AG08395 (cell line): ENCODE results near the gene LCE3A.
"Not testable (repeated sequence)": the region's sequence is repeated elsewhere in the genome, so short reads cannot be mapped to it uniquely, and the experiment has no call there.

Experiments
- DNase-seq: peaks from one replicate; pipeline ENCODE4 v3.0.0; 2012; ENCODE audit warnings: mixed read lengths, low spot score

The LCE3A gene, protein sequence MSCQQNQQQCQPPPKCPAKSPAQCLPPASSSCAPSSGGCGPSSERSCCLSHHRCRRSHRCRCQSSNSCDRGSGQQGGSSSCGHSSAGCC

DNA sequence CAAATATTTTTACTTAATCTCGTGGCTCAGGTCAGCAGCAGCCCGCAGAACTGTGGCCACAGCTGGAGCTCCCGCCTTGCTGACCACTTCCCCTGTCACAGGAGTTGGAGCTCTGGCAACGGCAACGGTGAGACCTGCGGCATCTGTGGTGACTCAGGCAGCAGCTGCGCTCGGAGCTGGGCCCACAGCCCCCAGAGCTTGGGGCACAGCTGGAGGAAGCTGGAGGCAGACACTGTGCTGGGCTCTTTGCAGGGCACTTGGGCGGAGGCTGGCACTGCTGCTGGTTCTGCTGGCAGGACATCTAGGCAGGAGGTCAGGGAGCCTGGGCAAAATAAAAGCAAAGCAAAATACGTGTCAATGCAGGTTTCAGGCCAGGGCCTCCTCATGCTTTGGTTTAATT lies at the start of gene LCE3A:
TSS of gene LCE3A (minus strand) at position 301 of the 400 bp plus-strand sequence. CDS start at position 301, 0 bp downstream.
- DNase-seq: no peak

DNA sequence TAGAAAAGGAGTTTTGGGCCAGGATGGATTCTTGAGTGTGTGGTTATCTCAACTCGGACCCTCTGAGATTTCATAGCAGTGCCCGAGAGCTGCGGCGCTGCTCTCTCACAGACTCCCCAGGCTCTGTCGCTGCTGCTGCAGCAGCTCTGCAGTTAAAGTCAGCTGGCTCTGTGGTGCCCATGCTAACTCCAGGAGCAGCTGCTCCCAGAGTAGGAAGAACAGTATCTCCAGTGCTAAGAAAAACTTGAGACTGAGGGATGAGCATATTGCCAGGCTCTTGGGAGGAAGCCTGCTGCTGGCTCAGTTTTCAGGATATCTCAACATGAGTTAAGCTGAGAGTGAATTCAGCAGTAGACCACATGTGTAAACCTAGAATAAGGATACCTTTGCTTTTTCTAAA lies 44.7 kb upstream of the LCE3A start:
- DNase-seq: no peak

DNA sequence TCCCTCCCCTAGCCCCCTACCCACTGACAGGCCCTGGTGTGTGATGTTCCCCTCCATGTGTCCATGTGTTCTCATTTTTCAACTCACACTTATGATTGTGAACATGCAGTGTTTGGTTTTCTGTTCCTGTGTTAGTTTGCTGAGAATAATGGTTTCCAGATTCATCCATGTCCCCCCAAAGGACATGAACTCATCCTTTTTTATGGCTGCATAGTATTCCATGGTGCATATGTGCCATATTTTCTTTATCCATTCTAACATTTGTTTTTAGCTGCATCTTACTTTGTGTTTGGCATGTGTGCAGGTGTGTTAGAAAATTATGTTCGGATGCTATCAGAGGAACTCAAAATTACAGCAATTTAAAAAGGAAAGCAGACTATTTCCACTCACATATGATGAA lies 43.3 kb upstream of the LCE3A start:
- DNase-seq: not testable (repeated sequence)

DNA sequence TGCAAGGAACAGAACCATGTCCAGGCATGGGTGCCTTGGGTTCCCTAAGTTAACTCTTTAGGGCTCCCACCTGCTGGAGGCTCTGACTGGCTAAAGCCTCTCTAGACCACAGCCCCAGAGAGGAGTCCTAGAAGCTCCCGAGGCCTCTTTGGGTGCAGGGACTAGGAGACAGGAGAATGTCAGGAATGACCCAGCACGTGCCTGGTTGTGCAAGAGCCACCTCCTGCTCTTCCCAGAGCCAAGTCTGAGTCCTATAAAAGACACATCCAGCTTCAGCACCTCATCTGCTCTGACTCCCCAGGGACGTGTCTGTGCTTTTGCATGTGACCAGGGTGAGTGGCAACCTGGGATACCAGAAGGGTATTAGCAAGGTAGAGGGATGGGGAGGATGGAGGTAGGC lies 40.2 kb upstream of the LCE3A start, which contains the start of gene LCE2D:
TSS of gene LCE2D (plus strand) at position 283 of the 400 bp plus-strand sequence. CDS start 726 bp downstream, outside the sequence.
- DNase-seq: no peak

DNA sequence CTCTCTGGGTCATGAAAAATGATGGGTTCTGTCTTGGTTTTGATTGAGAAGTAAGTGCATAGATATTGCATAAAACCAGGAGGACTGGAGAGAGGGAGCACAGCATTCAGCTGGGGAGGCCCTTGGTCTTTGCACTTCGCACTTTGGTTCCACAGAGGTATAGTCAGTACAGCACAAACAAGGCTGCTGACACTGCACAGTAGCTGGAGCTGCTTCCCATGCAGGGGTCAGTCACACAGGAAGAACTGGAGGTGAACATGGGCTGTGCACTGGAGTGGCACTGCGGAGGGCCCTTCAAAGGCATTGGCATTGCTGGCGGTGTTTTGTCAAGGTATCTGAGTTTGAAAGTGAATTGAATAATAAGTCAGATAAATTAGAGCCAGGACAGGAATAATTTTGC lies 35.7 kb upstream of the LCE3A start:
- no peak for DNase-seq

DNA sequence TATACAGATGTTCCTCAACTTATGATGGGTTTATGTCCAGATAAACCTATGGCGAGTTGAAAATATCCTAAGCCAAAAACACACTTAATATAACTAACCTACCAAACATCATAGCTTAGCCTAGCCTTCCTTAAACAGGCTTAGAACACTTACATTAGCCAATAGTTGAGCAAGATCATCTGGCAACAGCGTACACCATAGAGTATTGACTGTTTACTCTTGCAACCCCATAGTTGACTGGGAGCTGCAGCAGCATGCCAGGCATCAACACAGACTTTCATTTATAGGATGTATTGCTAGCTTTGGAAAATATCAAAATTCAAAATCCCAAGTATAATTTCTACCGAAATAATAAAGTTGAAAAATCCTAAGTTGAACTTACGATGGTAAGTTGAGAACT lies 34.8 kb upstream of the LCE3A start:
- no peak for DNase-seq

DNA sequence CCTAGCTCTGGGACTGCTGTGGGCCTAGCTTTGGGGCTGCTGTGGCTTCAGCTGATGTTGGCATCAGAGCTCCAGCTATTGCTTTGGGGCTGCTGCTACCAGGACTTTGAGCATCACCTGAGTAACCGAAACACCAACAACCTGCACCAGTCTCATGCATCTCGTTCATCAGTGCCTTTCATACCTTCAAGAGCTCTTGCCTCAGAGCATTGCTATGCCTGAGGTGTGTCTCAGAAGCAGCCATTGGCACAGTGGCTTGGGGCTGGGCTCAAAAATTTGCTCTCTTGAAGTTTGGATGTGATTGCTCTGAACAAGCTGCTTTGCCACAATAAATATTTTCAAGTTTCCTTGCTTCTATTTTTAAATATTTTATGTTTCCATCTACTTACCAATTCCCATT lies 33.6 kb upstream of the LCE3A start:
- no peak for DNase-seq

DNA sequence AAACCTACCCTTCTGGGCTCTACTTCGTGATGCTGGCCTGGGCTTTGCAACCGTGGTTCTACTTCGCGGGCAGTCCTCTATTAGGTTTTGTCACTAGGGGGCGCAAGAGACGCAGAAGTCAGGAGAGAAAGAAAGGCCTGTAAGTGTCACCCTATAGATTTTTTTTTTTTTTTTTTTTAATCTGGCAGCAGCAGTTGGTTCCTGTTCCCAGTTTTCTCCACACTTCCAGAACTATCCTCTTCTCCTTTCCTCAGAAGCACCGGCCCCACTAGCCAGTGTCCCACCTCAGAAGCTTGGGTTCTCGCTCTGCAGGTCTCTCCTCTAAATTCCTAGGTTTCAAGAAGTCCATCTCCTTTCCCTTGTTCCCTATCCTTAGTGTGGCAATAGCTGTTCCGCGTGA lies 31.2 kb upstream of the LCE3A start:
- peak; percentile 46 for DNase-seq

DNA sequence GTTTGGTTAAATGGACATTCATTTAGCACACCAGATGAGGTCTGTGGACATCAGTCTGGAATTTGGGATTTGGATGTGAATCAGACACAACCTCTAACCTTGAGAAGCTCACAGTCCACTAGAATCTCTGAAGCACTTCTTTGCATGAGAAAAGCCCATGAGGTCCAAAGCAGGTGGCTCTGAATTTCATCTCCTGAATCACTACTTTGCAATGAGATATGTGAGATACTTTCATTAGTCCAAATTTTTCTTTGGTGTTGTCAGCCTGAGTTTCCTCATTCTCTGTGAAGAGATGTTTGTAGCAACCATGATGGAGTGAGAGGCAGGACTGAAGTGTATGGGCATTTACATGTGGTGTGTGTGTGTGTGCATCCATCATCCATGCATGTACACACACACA lies 23.8 kb upstream of the LCE3A start:
- DNase-seq: no peak

DNA sequence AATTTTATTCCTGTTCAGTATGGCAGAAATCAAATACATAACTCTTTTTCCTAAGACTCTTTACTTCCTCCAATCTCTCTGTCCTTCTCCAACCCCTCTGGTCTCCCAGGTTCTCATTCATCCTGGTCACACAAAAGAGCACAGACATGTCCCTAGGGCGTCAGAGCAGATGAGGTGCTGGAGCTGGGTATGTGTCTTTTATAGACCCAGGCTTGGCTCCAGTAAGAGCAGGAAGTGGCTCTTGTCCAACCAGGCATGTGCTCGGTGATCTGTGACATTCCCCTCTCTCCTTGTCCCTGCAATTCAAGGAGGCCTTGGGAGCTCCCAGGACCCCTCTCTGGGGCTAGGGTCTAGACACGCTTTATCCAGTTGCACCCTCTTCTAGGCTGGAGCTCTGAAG lies 22.2 kb upstream of the LCE3A start:
- no peak for DNase-seq

DNA sequence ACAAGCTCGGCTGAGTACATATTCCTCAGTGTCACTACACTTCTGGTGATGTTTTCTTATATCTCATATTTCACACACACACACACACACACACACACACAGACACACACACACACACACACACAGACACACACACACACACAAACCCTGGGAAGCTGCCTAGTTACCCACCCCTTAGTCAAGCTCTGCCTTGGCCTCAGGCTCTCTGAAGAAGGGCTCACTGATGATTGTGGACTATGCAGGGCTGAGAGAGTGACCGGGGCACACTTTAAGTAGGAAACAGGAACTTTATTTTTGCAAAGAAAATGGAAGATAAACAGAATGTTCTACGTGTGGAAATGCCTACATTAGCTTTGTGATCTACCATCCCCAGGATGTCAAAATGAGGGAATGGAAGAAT lies 21.0 kb upstream of the LCE3A start:
- no peak for DNase-seq

DNA sequence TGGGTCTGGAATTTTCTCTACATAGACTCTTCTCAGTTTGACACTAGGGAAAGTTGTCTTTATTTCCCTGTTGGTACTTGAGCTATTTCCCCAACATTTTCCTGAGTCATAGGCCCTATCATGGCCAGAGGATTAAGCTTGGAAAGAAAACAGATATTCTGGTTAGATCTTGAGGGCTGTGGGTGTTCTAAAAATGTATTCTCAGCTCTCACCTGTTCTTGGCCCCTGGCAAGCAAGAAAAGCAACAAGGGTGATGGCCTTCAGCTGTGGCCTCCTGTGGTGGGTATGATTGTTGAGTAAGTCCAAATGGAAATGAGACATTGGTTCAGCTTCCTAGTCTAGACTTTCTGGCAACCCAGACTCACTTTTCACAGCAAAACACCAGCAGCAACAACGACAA lies 17.4 kb upstream of the LCE3A start:
- DNase-seq: no peak

DNA sequence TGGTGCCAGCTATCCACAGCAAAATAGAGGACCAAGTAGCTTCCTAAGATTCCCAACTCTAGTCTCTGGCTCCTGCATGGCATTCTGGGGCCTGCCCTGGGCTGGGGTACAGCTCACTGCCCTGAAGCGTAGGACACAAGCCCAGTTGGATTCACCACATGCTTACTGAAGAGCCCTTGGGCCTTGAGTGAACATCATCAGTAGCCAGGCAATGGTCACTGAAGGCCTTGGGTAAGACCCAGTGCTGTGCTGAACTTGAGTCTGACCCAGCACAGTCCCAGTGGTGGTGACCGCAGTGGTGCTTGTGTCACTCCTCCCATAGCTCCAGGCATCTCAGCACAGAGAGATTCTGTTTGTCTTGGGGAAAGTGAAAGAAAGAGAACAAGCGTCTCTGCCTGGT lies 7.7 kb upstream of the LCE3A start:
- no peak for DNase-seq

DNA sequence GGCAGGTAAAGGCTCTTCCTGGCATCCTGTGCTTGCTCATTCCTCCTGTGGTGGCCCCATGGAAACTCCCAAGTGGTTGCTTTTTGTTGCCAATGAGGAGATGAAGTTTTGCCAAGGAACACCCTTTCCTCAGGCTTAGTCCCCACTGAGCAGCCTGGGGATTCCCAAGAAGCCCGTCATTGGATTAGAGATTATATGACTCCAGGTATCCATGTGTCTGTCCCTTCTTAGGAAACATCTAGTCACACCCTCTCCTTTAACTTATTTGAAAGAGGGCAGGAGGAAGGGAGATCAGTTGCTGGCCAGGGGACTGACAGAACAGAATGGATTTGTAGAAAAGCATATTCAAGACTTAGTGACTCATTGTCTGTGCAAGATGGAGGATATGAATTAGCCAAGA lies 3.8 kb upstream of the LCE3A start:
- no peak for DNase-seq

DNA sequence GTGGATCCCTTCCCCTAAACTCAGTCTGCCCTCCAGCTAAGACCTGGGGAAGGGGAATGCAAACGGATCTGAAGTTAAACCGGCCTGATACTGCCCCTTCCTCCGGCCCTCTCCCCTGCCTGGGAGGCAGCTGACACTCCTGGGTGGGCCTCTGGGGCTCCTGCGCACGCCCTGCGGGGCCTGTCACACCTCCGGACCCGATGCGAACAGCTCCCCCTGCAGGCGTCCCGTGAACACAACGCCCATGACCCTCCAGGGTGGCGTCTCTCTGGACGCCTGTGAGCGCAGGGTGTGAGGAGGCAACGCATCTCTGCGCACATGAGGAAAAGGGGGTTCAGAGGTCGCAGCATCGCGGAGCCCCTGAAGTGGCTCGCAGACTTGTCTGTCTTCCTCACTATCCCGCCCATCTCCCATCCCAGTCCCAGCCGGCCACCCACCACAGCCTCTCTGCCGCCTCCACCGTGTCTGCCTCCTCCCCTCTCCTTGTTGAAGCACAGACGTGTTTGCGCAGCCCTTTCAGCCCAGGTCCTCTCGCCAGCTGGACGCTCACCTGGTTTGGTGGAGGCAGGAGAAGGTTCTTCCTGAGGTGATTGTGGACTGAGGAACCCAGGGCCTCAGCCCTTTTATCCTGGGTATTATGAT lies 421 bp upstream of the LCE3A start:
- DNase-seq: no peak

DNA sequence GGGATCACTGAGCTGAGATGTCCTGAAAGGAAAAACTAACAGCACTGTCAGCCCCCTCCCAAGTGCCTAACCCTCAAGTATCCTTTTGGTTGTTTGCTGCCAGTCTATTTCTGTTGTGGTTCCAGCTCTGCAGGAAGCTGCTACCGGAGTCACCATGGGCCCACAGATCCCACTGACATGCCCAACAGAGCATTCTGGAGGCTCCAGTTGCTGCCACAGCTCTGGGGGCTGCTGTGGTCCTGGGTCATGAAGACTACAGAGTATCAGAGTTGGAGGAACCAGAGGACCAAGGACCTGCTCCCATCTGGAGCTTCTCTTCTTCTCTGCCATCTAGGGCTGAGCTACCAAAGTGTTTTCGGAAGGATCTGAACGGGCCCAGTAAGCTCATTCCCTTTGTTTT lies 910 bp downstream of the LCE3A start:
- no peak for DNase-seq

DNA sequence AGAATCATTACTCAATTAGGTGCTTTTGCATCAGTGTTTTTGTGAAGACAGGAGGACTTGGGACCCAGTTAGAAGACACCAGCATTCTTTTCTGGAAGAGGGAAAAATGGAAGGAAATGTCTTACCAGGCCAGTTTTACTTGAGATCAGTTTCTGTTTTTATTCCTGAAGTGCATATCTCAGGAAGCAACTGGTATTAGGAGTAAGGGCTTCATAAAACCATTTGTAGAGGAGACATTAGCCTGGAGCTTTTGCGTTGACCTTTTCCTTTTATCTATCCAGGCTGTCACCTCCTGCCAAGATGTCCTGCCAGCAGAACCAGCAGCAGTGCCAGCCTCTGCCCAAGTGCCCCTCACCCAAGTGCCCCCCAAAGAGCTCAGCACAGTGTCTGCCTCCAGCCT lies 9.4 kb downstream of the LCE3A start, which contains the start of gene LCE3B:
TSS of gene LCE3B (plus strand) at position 301 of the 400 bp plus-strand sequence. CDS start at position 301, 0 bp downstream.
- DNase-seq: no peak

DNA sequence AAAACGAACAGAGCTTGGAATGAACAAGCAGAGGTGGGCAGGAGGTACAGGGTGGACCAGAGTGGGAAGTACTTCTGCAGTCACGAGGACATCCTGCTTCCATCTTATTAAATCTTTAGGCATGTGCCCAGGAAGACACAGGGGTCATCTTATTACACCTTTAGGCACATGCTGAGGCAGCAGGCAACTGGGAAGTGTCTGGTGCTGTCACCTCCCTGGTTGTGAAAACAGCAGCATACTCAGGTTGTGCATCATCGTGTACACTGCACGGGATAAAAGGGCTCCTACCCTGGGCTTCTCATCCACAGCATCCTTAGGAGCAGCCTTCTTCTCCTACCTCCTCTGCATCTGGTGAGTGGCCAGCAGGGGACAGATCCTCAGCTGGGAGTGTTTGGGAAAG lies 23.0 kb downstream of the LCE3A start, which contains the start of gene LCE3C:
TSS of gene LCE3C (plus strand) at position 301 of the 400 bp plus-strand sequence. CDS start 498 bp downstream, outside the sequence.
- no peak for DNase-seq

DNA sequence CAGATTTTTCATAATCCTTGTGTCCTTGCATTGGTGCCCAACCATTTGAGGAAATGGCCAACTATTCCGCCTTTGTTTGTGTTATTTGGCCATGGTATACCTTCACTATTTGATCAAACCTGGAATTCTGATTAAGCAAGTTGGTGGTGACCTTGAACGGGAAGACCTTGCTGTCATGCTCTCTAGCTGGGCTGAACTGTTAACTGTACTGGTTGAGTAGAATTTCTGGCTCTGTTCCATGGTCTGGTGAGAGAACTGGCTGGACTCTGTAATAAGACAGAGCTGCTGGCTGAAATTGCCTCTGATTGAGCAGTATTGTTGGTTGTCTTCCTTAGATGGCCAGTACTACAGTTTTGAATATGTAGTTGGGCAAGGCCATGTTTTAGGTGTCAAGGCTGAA lies 25.9 kb downstream of the LCE3A start:
- no peak for DNase-seq

DNA sequence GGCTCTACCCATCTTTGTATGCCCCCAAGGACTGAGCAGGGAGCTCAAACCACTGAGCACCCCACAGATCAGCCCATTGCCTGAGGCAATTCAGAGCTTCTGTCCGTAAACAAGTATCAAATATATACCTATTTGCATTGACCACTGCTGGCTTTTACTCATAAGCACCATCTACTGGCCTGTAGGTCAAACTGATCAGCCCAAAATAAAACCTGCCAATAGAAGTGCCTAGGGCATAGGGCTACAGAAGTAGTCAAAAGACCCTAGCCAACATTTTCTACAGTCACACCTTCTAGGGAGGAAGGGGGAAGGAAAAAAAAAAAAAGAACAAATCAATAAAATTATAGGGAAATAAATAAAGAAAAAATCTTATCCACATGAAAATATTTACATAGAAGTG lies 37.3 kb downstream of the LCE3A start:
- no peak for DNase-seq

DNA sequence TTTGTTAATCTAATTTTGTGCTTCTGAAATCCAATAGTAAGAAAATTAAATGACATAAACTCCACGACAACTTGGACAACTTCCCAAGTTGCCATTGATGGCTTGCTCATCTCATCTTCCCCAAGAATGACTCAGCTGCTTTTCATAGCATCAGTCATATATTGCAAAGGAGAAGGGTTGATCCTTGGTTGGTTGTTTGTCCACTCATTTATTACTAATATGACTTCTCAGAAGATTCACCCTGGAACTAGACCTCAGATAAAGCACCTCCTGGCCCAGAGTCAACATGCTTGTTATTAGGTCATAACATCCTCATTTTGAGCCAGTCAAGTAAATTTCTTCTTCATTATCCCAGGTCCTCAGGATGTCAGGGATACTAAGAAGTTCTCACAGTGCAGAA lies 40.3 kb downstream of the LCE3A start:
- DNase-seq: no peak

DNA sequence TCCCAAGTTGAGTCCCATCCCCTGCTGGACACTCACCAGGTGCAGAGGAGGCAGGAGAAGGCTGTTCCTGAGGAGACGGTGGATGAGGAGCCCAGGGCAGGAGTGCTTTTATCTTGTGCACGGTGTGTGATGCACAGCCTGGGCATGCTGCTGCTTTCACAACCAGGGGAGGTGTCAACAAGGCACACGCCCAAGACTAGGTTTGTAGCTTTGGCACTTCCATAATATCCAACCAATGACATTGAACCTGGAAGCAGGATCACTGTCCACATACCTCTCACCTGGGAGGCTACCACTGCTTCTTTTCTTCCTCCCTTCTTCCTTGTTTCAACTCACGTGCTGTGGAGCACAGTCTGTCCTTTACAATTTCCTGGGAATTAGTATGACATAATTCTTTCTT lies 42.5 kb downstream of the LCE3A start, which contains the start of gene LCE3D:
TSS of gene LCE3D (minus strand) at position 84 of the 400 bp plus-strand sequence. CDS start 580 bp downstream, outside the sequence.
- no peak for DNase-seq

DNA sequence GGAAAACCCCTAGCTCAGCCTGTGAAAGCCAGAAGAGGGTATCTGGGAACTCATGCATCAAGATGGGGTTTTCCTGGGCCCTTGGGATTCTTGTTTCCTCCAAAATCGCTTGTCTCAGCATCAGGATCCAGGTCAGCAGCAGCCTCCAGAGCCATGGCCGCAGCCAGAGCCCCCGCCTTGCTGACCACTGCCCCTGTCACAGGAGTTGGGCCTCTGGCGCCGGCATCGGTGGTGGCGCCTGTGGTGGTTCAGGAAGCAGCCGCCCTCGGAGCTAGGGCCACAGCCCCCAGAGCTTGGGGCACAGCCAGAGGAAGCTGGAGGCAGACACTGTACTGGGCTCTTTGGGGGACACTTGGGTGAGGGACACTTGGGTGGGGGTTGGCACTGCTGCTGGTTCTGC lies 43.4 kb downstream of the LCE3A start:
- not testable (repeated sequence) for DNase-seq

DNA sequence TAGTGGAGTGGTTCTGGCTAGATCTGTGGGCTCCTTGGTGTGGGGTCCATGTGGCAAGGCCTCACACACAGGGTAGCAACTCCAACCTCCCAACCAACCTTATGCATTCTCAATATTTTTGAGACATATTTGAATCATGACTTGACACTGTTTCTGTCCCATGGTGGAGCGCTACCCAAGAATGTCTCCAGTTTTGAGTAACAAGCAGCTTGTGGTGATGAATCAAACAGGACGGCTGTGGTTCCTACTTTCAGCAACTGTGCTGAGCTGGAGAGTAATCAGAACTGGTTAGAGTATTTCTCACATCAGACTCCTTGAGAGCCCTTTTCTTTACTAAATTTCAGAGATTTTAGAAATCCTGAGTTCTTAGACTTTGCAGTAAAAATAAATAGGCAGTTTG lies 45.7 kb downstream of the LCE3A start:
- DNase-seq: no peak
